Cardiac fibroblast (primary cell): ENCODE measurements around the gene TTLL8.

Experiments
- DNase-seq, 2 donors: peaks; one replicate each; pipeline versions ENCODE4 v3.0.0 to v3.0.0-alpha.2; 2010; ENCODE audit warnings: low read depth in 2 of 2
- H3K4me3 ChIP-seq, 2 donors: replicated peaks in 1 of 2; 1 replicate in 1 of 2; 2 replicates in 1 of 2; pipeline ENCODE4 v1.5.1; 2011; ENCODE audit warnings: low read depth in 2 of 2, low read length in 2 of 2, mild to moderate bottlenecking in 2 of 2, moderate library complexity in 1 of 2
- CTCF ChIP-seq: IDR thresholded peaks from one replicate; pipeline ENCODE4 v1.5.1; 2011; ENCODE audit warnings: low read depth, mild to moderate bottlenecking, low read length, inconsistent platforms

TTLL8 gene

GRCh38 chr22:49996518-49997250 is 61.4 kb downstream of the TTLL8 start:
- H3K4me3 ChIP-seq, result no peak overlapping the region
- DNase-seq, result no peak
- TF ChIP-seq CTCF, result no peak

GRCh38 chr22:49996119-49996517 is 62.0 kb downstream of the TTLL8 start:
- TF ChIP-seq CTCF, result no peak
- DNase-seq, result no peak
- no peak overlapping the region for H3K4me3 ChIP-seq

- TF ChIP-seq CTCF, result no peak
- DNase-seq, result no peak
- H3K4me3 ChIP-seq, result no peak overlapping the region
Observed at GRCh38 chr22:49995361-49996118, 62.6 kb downstream of the TTLL8 start.

- no peak for TF ChIP-seq CTCF
- DNase-seq, result no peak
- H3K4me3 ChIP-seq, result no peak overlapping the region
Observed at GRCh38 chr22:49995041-49995360, 63.1 kb downstream of the TTLL8 start.

- H3K4me3 ChIP-seq, result no peak overlapping the region
- no peak for TF ChIP-seq CTCF
- DNase-seq, result no peak
Observed at GRCh38 chr22:49994361-49995040, 63.6 kb downstream of the TTLL8 start.

GRCh38 chr22:49993649-49994360 is 64.3 kb downstream of the TTLL8 start:
- TF ChIP-seq CTCF, result no peak
- DNase-seq, result no peak

More at GRCh38 chr22:49993649-49994360, 64.3 kb downstream of the TTLL8 start:
- H3K4me3 ChIP-seq, result no peak overlapping the region
